SK-N-SH (cell line): ENCODE results near the gene KLHL12. TPM values are rescaled to one million over a fixed set of nuclear protein-coding genes. Genes with fewer than 3 reads are reported as not detected.

Source experiments
- CTCF ChIA-PET: fragments of 300-600, 350-600 bp; formaldehyde crosslinking; extraction: SDS; loops from one replicate; lab custom pipeline; 2021; lab: Yijun Ruan, JAX
- POLR2A ChIA-PET: fragments of 350-600 bp; sonication (Branson Sonifier 250); formaldehyde crosslinking; extraction: SDS; loops from one replicate; lab custom pipeline; 2020; ENCODE audit warnings: antibody characterized with exemption, inconsistent platforms; lab: Yijun Ruan, JAX
- DNase-seq: peaks from one replicate; pipeline ENCODE4 v3.0.0; 2012
- H2AFZ ChIP-seq: fragments of 200-600 bp; sonication (generic); 2 replicates; pipeline ENCODE4 v1.8.1; 2016; ENCODE audit warnings: antibody characterized with exemption, mild to moderate bottlenecking, low read depth
- H3F3A ChIP-seq: fragments of 200-600 bp; sonication (generic); replicated peaks from 2 replicates; pipeline ENCODE3; 2016; ENCODE audit warnings: antibody characterized with exemption, mild to moderate bottlenecking; ENCODE audit not compliant: insufficient read depth
- H3K27ac ChIP-seq, 2 experiments: fragments of 200-500 bp in 1 of 2; fragments of 200-600 bp in 1 of 2; sonication (Bioruptor generic) in 1 of 2; sonication (generic), shearing (Covaris generic) in 1 of 2; 2 replicates each; pipeline versions ENCODE4 v1.5.1 to v1.6.1; 2014 to 2016; ENCODE audit warnings: low read depth in 2 of 2, inconsistent platforms in 1 of 2, low read length in 1 of 2, mild to moderate bottlenecking in 1 of 2, mixed read lengths in 1 of 2
- H3K27me3 ChIP-seq: fragments of 200-600 bp; sonication (generic), shearing (Covaris generic); 2 replicates; pipeline ENCODE4 v1.6.1; 2016; ENCODE audit warnings: mixed run types; ENCODE audit not compliant: insufficient read depth
- H3K36me3 ChIP-seq, 2 experiments: fragments of 200-500 bp in 1 of 2; fragments of 200-600 bp in 1 of 2; sonication (Bioruptor generic) in 1 of 2; sonication (generic) in 1 of 2; replicated peaks in 1 of 2; 2 replicates each; pipeline versions ENCODE3 to v1.5.1; 2014 to 2016; ENCODE audit warnings: low read length in 1 of 2, mild to moderate bottlenecking in 1 of 2; ENCODE audit not compliant: insufficient read depth in 2 of 2, control insufficient read depth in 1 of 2
- H3K4me1 ChIP-seq, 2 experiments: fragments of 200-500 bp in 1 of 2; fragments of 200-600 bp in 1 of 2; sonication (Bioruptor generic) in 1 of 2; sonication (generic), shearing (Covaris generic) in 1 of 2; 2 replicates each; pipeline versions ENCODE4 v1.5.1 to v1.6.1; 2014 to 2016; ENCODE audit warnings: low read depth in 1 of 2, low read length in 1 of 2, mixed run types in 1 of 2; ENCODE audit not compliant: insufficient read depth in 2 of 2, control insufficient read depth in 1 of 2
- H3K4me2 ChIP-seq: fragments of 200-600 bp; sonication (generic), shearing (Covaris generic); 2 replicates; pipeline ENCODE4 v1.6.1; 2017; ENCODE audit warnings: mixed run types
- H3K4me3 ChIP-seq, 2 experiments: fragments of 200-500 bp in 1 of 2; fragments of 200-600 bp in 1 of 2; sonication (Bioruptor generic) in 1 of 2; sonication (generic), shearing (Covaris generic) in 1 of 2; 2 replicates each; pipeline versions ENCODE4 v1.5.1 to v1.8.1; 2014 to 2016; ENCODE audit warnings: low read depth in 2 of 2, inconsistent platforms in 1 of 2, low read length in 1 of 2, mild to moderate bottlenecking in 1 of 2, mixed read lengths in 1 of 2, moderate library complexity in 1 of 2
- H3K79me2 ChIP-seq: fragments of 200-600 bp; sonication (generic); 2 replicates; pipeline ENCODE4 v1.8.1; 2017; ENCODE audit warnings: mild to moderate bottlenecking; ENCODE audit not compliant: insufficient read depth
- H3K9ac ChIP-seq: fragments of 200-600 bp; sonication (generic); 2 replicates; pipeline ENCODE4 v1.6.1; 2017; ENCODE audit warnings: mixed run types
- H3K9me2 ChIP-seq: fragments of 200-600 bp; sonication (generic); 2 replicates; pipeline ENCODE4 v1.6.1; 2017; ENCODE audit warnings: mixed run types
- H3K9me3 ChIP-seq: fragments of 200-600 bp; sonication (generic); 2 replicates; pipeline ENCODE4 v1.6.1; 2017; ENCODE audit warnings: mixed run types, mild to moderate bottlenecking, moderate library complexity
- H4K20me1 ChIP-seq: fragments of 200-600 bp; sonication (generic); 2 replicates; pipeline ENCODE4 v1.6.1; 2017; ENCODE audit warnings: mild to moderate bottlenecking, mixed run types; ENCODE audit not compliant: insufficient read depth
- ELF1 ChIP-seq: IDR thresholded peaks from 2 replicates; pipeline ENCODE4 v1.4.0; 2012
- EZH2phosphoT487 ChIP-seq: fragments of 200-600 bp; sonication (generic); IDR thresholded peaks from 2 replicates; pipeline ENCODE4 v1.6.1; 2017; ENCODE audit warnings: low read depth, mixed run types, mild to moderate bottlenecking, antibody characterized with exemption, moderate library complexity, borderline replicate concordance
- FOXM1 ChIP-seq: IDR thresholded peaks from 2 replicates; pipeline ENCODE4 v1.4.0; 2012; ENCODE audit warnings: low read depth, mild to moderate bottlenecking
- JUND ChIP-seq: IDR thresholded peaks from 2 replicates; pipeline ENCODE4 v1.4.0; 2012
- PBX3 ChIP-seq: IDR thresholded peaks from 2 replicates; pipeline ENCODE4; 2012
- RAD21 ChIP-seq: IDR thresholded peaks from 2 replicates; pipeline ENCODE4 v1.6.1; 2012; ENCODE audit warnings: mild to moderate bottlenecking, low read length
- RFX5 ChIP-seq: IDR thresholded peaks from 2 replicates; pipeline ENCODE4 v1.6.1; 2012; ENCODE audit warnings: mild to moderate bottlenecking, improper control_type of control experiment, low read length
- RXRA ChIP-seq: IDR thresholded peaks from 2 replicates; pipeline ENCODE4 v1.4.0; 2012; ENCODE audit warnings: low read depth, mild to moderate bottlenecking, borderline replicate concordance
- TCF12 ChIP-seq: IDR thresholded peaks from 2 replicates; pipeline ENCODE4 v1.4.0; 2012
- TEAD4 ChIP-seq: IDR thresholded peaks from 2 replicates; pipeline ENCODE4 v1.4.0; 2012; ENCODE audit warnings: mild to moderate bottlenecking, borderline replicate concordance; ENCODE audit not compliant: insufficient read depth
- YY1 ChIP-seq: IDR thresholded peaks from 2 replicates; pipeline ENCODE4 v1.4.0; 2012; ENCODE audit warnings: low read depth, mild to moderate bottlenecking
- WGBS: methylation state at CpG from one replicate; pipeline ENCODE4 v1.1.6; 2017; ENCODE audit warnings: low lambda C conversion rate; 5-methylcytosine and 5-hydroxymethylcytosine counted together
- polyA plus RNA-seq, 3 experiments: library from polyadenylated mRNA; depleted of rRNA; stranded (reverse); fragments of >200 nt; gene quantifications; 2 replicates each; pipeline ENCODE4 v1.2.3, GENCODE V29; 2012
- TF ChIP-seq, protein P1 (sequence below): fragments of 150-350 bp; IDR thresholded peaks from 2 replicates; pipeline ENCODE4 v1.6.1; 2016; ENCODE audit warnings: mild to moderate bottlenecking, low read depth, low read length
- TF ChIP-seq, protein P2 (sequence below): IDR thresholded peaks from 2 replicates; pipeline ENCODE4 v1.4.0; 2012; ENCODE audit warnings: low read depth, borderline replicate concordance
- TF ChIP-seq, protein P3 (sequence below): IDR thresholded peaks from 2 replicates; pipeline ENCODE4 v1.4.0; 2012; ENCODE audit warnings: low read depth, borderline replicate concordance
- TF ChIP-seq, protein P4 (sequence below): IDR thresholded peaks from 2 replicates; pipeline ENCODE4 v1.6.1; 2012; ENCODE audit warnings: mild to moderate bottlenecking, low read depth, low read length, moderate library complexity

The KLHL12 gene
- polyA plus RNA-seq, 1 of the 3 experiments (the other 2 are of a cell fraction), result 22.6 TPM

GRCh38 chr1:202892501-202892900 is 34.5 kb downstream of the KLHL12 start:
- 95% methylated on average over 7 of the region's 7 CpGs for WGBS
- H3F3A ChIP-seq, result peaks cover 40% of the 10 kb centered on the region
- peaks cover 34 to 64% of the 10 kb centered on the region in 2 experiments for H3K36me3 ChIP-seq
- H3K9me2 ChIP-seq, result no peaks in the 10 kb centered on the region
- H3K27me3 ChIP-seq, result no peaks in the 10 kb centered on the region
- no peak overlapping the region for H3K4me2 ChIP-seq
- H3K27ac ChIP-seq, result no peak overlapping the region
- H2AFZ ChIP-seq, result no peak overlapping the region
- TF ChIP-seq, protein P1, sequence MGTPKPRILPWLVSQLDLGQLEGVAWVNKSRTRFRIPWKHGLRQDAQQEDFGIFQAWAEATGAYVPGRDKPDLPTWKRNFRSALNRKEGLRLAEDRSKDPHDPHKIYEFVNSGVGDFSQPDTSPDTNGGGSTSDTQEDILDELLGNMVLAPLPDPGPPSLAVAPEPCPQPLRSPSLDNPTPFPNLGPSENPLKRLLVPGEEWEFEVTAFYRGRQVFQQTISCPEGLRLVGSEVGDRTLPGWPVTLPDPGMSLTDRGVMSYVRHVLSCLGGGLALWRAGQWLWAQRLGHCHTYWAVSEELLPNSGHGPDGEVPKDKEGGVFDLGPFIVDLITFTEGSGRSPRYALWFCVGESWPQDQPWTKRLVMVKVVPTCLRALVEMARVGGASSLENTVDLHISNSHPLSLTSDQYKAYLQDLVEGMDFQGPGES, result no peak
- TF ChIP-seq, protein P2, sequence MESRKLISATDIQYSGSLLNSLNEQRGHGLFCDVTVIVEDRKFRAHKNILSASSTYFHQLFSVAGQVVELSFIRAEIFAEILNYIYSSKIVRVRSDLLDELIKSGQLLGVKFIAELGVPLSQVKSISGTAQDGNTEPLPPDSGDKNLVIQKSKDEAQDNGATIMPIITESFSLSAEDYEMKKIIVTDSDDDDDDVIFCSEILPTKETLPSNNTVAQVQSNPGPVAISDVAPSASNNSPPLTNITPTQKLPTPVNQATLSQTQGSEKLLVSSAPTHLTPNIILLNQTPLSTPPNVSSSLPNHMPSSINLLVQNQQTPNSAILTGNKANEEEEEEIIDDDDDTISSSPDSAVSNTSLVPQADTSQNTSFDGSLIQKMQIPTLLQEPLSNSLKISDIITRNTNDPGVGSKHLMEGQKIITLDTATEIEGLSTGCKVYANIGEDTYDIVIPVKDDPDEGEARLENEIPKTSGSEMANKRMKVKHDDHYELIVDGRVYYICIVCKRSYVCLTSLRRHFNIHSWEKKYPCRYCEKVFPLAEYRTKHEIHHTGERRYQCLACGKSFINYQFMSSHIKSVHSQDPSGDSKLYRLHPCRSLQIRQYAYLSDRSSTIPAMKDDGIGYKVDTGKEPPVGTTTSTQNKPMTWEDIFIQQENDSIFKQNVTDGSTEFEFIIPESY, result no peak
- TF ChIP-seq RXRA (no peak), JUND (no peak), TCF12 (no peak), RFX5 (no peak), EZH2phosphoT487 (no peak), ELF1 (no peak), PBX3 (no peak), FOXM1 (no peak)
- TF ChIP-seq, all 33 proteins: peak for 0
- Histone ChIP-seq H3K4me1 (peaks cover 0 to 8% of the 10 kb centered on the region in 2 experiments; a peak in 2 of 4 replicates), H3K9me3 (no peaks in the 10 kb centered on the region), H3K9ac (no peak overlapping the region), H4K20me1 (no peaks in the 10 kb centered on the region), H3K4me3 (no peak overlapping the region), H3K79me2 (peaks cover 7% of the 10 kb centered on the region; the same call in 1 of the 2 replicates)
- ChIA-PET POLR2A (no interaction called here), CTCF (no interaction called here)
- DNase-seq, result no peak

DNA sequence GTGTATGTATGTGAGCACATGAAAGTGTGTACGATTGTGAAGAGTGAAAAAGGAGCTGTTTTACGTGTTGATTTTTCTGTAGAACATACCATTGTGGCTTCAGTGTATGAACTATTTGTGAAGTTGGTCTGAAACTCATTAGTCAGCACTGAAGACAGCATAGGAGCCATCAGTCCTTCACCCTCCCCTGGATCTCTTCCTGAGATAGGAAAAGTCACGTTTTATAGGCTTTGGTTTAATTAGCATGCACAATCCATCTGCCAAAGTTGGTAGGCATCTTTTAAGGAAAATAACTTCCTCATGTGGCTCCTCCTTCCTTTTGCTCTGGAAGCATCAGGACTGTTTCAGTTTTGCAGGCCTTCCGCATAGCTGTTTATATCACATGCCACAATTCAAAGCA is 36.6 kb downstream of the KLHL12 start:
- ChIA-PET CTCF (no interaction called here), POLR2A (no interaction called here)
- H3K27me3 ChIP-seq, result no peaks in the 10 kb centered on the region
- no peak overlapping the region for H3K27ac ChIP-seq
- H3K4me2 ChIP-seq, result no peak overlapping the region
- H2AFZ ChIP-seq, result no peak overlapping the region
- peaks cover 25% of the 10 kb centered on the region for H3K79me2 ChIP-seq
- WGBS, result 84% methylated on average over 4 of the region's 4 CpGs
- H4K20me1 ChIP-seq, result no peaks in the 10 kb centered on the region
- no peak overlapping the region for H3K9ac ChIP-seq
- H3K9me2 ChIP-seq, result no peaks in the 10 kb centered on the region
- H3K4me1 ChIP-seq, result peaks cover 0 to 8% of the 10 kb centered on the region in 2 experiments; a peak in 2 of 4 replicates
- DNase-seq, result no peak
- no peak overlapping the region for H3K4me3 ChIP-seq
- H3K36me3 ChIP-seq, result peaks cover 34 to 53% of the 10 kb centered on the region in 2 experiments
- H3F3A ChIP-seq, result peaks cover 40% of the 10 kb centered on the region
- H3K9me3 ChIP-seq, result no peaks in the 10 kb centered on the region
- TF ChIP-seq, protein P3, sequence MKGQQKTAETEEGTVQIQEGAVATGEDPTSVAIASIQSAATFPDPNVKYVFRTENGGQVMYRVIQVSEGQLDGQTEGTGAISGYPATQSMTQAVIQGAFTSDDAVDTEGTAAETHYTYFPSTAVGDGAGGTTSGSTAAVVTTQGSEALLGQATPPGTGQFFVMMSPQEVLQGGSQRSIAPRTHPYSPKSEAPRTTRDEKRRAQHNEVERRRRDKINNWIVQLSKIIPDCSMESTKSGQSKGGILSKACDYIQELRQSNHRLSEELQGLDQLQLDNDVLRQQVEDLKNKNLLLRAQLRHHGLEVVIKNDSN, result no peak
- TF ChIP-seq TEAD4 (no peak), RAD21 (no peak), PBX3 (no peak), YY1 (no peak)
- TF ChIP-seq, protein P4, sequence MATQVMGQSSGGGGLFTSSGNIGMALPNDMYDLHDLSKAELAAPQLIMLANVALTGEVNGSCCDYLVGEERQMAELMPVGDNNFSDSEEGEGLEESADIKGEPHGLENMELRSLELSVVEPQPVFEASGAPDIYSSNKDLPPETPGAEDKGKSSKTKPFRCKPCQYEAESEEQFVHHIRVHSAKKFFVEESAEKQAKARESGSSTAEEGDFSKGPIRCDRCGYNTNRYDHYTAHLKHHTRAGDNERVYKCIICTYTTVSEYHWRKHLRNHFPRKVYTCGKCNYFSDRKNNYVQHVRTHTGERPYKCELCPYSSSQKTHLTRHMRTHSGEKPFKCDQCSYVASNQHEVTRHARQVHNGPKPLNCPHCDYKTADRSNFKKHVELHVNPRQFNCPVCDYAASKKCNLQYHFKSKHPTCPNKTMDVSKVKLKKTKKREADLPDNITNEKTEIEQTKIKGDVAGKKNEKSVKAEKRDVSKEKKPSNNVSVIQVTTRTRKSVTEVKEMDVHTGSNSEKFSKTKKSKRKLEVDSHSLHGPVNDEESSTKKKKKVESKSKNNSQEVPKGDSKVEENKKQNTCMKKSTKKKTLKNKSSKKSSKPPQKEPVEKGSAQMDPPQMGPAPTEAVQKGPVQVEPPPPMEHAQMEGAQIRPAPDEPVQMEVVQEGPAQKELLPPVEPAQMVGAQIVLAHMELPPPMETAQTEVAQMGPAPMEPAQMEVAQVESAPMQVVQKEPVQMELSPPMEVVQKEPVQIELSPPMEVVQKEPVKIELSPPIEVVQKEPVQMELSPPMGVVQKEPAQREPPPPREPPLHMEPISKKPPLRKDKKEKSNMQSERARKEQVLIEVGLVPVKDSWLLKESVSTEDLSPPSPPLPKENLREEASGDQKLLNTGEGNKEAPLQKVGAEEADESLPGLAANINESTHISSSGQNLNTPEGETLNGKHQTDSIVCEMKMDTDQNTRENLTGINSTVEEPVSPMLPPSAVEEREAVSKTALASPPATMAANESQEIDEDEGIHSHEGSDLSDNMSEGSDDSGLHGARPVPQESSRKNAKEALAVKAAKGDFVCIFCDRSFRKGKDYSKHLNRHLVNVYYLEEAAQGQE, result no peak
- TF ChIP-seq, protein P2, result no peak
